ENCODE results near the gene MLH3. TPM values are rescaled to one million over a fixed set of nuclear protein-coding genes. Genes with fewer than 3 reads are reported as not detected.

Gene MLH3
- total RNA-seq, 4 donors from 2014 or later: 10.4 to 21.7 (median 17.4) TPM

DNA sequence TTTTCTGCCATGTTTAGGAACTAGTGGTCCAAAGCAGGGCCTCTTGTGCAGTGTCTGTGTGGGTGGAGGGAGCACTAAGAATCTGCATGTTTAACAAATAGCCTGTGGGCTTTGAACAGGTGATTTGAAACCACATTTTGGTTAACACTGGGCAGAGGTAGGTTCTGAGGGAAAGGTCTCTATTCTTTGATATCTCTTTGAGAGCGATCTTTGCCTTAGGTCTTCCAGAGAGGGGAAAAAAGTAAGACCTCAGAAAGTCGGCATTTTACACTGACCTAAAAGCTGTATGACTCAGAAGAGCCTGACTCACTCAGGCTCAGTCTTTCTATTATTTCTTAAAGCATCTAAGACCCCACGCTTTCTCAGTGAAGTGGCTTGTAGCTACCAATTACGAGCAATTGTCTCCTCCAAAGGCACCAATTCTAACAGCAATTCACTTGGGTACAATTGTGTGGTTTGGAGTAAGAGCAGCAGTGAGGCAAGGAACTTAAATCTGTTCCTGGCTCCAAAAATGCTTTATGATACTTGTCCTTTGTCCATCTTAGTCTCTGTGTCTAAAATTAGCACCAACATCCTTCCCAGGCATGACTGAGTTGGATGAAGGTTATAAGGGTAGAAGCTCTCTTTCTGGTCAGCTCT, 39.8 kb downstream of the MLH3 start:
- intact Hi-C loops (cut with DNase I; ENCODE audit: low total_unique reads): loop anchor here (5.0 kb wide), 1 partner anchor 99 kb away; no protein-coding TSS in a partner anchor
- no peak for TF ChIP-seq POLR2A (IDR thresholded peaks at IDR 0.05)
- TF ChIP-seq, protein P1, sequence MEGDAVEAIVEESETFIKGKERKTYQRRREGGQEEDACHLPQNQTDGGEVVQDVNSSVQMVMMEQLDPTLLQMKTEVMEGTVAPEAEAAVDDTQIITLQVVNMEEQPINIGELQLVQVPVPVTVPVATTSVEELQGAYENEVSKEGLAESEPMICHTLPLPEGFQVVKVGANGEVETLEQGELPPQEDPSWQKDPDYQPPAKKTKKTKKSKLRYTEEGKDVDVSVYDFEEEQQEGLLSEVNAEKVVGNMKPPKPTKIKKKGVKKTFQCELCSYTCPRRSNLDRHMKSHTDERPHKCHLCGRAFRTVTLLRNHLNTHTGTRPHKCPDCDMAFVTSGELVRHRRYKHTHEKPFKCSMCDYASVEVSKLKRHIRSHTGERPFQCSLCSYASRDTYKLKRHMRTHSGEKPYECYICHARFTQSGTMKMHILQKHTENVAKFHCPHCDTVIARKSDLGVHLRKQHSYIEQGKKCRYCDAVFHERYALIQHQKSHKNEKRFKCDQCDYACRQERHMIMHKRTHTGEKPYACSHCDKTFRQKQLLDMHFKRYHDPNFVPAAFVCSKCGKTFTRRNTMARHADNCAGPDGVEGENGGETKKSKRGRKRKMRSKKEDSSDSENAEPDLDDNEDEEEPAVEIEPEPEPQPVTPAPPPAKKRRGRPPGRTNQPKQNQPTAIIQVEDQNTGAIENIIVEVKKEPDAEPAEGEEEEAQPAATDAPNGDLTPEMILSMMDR (IDR thresholded peaks at IDR 0.05 in 4 of 5, conservative IDR thresholded peaks at IDR 0.05 in 1 of 5): no peak
- peaks cover 17 to 19% of the 10 kb centered on the region in 2 donors for H3K4me1 ChIP-seq
- peaks cover 3 to 63% of the 10 kb centered on the region in 2 donors for H3K36me3 ChIP-seq
- no peaks in the 10 kb centered on the region for H3K27me3 ChIP-seq
- peak overlapping the region; percentile 58 to 78 (median 72) for H3K27ac ChIP-seq
- peak; percentile 77 to 93 for ATAC-seq
- no peaks in the 10 kb centered on the region for H3K9me3 ChIP-seq
- DNase-seq: no peak
- H3K4me3 ChIP-seq: no peak overlapping the region
- in situ Hi-C loops (cut with MboI; ENCODE audit: low sequenced_read_pairs in 4 of 4): no loop called here

DNA sequence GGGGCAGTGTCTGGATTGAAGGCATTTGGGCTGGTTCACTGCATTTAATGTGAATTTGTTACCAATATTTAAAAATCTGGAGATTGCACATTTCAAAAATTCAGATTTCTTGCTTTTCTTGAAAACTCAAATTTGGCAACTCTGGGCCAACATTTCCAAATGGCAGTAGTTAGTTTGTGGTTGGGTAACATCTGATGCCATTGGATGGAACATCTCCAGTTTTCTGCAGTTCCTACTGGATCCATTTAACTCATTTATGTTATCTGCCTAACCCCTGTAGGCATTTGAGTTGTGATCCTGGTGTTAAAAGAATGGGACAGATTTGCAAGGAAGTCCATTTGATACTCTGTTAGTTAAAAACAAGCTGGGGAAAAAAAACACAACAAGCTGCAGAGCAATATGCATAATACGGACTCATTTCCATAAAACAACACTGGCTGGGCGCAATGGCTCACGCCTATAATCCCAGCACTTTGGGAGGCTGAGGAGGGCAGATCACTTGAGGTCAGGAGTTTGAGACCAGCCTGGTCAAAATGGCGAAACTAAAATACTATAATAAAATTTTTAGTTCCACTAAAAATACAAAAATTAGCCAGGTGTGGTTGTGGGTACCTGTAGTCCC, 40.7 kb downstream of the MLH3 start:
- intact Hi-C loops (cut with DNase I; ENCODE audit: low total_unique reads): loop anchor here (5.0 kb wide), 1 partner anchor 98 kb away; no protein-coding TSS in a partner anchor
- H3K27ac ChIP-seq: peak overlapping the region; percentile 58 to 78 (median 72)

DNA sequence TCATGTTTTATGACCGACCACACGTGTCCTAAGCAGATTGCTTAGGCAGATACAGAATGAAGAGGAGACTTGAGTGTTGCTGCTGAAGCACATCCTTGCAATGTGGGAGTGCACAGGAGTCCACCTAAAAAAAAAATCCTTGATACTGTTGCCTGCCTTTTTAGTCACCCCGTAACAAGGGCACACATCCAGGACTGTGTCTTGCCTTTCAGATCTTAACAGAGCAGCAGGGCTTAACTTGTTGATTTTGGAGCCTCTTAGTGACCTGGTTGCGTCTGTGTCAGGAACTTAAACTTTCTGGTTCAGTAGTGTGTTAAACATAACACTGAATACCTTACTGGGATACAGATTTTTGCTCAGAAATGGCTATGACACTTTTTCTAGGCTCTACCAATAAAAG, 42.1 kb downstream of the MLH3 start:
- ATAC-seq (no peak), DNase-seq (no peak)
- TF ChIP-seq POLR2A (IDR thresholded peaks at IDR 0.05): no peak
- TF ChIP-seq, protein P1 (IDR thresholded peaks at IDR 0.05 in 4 of 5, conservative IDR thresholded peaks at IDR 0.05 in 1 of 5): no peak
- Histone ChIP-seq H3K27me3 (no peaks in the 10 kb centered on the region), H3K27ac (no peak overlapping the region), H3K4me3 (no peak overlapping the region), H3K9me3 (no peaks in the 10 kb centered on the region), H3K4me1 (peaks cover 18 to 21% of the 10 kb centered on the region in 2 donors), H3K36me3 (peaks cover 3 to 63% of the 10 kb centered on the region in 2 donors)
- intact Hi-C loops (cut with DNase I; ENCODE audit: low total_unique reads): no loop called here
- in situ Hi-C loops (cut with MboI; ENCODE audit: low sequenced_read_pairs in 4 of 4): no loop called here

More for the DNA sequence above, 40.7 kb downstream of the MLH3 start:
- ATAC-seq (no peak), DNase-seq (no peak)
- H3K4me3 ChIP-seq: no peak overlapping the region
- in situ Hi-C loops (cut with MboI; ENCODE audit: low sequenced_read_pairs in 4 of 4): no loop called here
- no peaks in the 10 kb centered on the region for H3K27me3 ChIP-seq
- peaks cover 17 to 19% of the 10 kb centered on the region in 2 donors for H3K4me1 ChIP-seq
- no peaks in the 10 kb centered on the region for H3K9me3 ChIP-seq
- H3K36me3 ChIP-seq: peaks cover 3 to 63% of the 10 kb centered on the region in 2 donors
- TF ChIP-seq, protein P1 (IDR thresholded peaks at IDR 0.05 in 4 of 5, conservative IDR thresholded peaks at IDR 0.05 in 1 of 5): no peak
- no peak for TF ChIP-seq POLR2A (IDR thresholded peaks at IDR 0.05)

DNA sequence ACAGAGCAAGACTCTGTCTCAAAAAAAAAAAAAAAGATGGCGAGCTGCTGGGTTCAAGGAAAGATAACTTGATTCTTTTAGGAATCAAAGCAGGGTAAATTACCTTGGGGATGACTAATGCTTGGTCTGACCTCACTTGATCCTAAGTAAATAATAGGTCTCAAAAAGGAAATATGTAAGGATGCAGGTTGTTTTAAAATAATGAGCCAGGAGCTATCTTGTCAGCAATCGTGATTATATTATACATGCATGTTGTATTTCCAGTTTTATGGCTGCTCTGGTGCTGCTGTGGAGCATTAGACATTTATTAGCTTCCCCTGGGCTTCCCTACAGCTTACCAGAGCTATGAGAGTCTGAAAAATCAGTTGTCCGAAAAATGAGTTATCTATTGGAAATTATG, 45.9 kb downstream of the MLH3 start:
- Histone ChIP-seq H3K27ac (no peak overlapping the region), H3K9me3 (no peaks in the 10 kb centered on the region), H3K4me3 (no peak overlapping the region), H3K36me3 (peaks cover 3 to 57% of the 10 kb centered on the region in 2 donors), H3K27me3 (no peaks in the 10 kb centered on the region), H3K4me1 (peaks cover 12 to 14% of the 10 kb centered on the region in 2 donors)
- no peak for DNase-seq
- in situ Hi-C loops (cut with MboI; ENCODE audit: low sequenced_read_pairs in 4 of 4) (no loop called here), intact Hi-C loops (cut with DNase I; ENCODE audit: low total_unique reads) (no loop called here)
- no peak for ATAC-seq
- TF ChIP-seq POLR2A (IDR thresholded peaks at IDR 0.05): no peak
- TF ChIP-seq, protein P1 (IDR thresholded peaks at IDR 0.05 in 4 of 5, conservative IDR thresholded peaks at IDR 0.05 in 1 of 5): no peak
